GM12864 (cell line): ENCODE results near the gene SOX30.

Experiments used
- DNase-seq: peaks from one replicate; pipeline ENCODE4 v3.0.0-alpha.2; 2011; ENCODE audit warnings: low read depth
- H3K4me3 ChIP-seq: 2 replicates; pipeline ENCODE4 v1.5.1; 2011; ENCODE audit warnings: mild to moderate bottlenecking, low read depth, low read length, control low read depth
- CTCF ChIP-seq: IDR thresholded peaks from 2 replicates; pipeline ENCODE4 v1.5.1; 2011; ENCODE audit warnings: low read depth, mild to moderate bottlenecking, moderate library complexity, low read length, control low read depth, inconsistent platforms; ENCODE audit errors: missing control alignments

Gene SOX30

DNA sequence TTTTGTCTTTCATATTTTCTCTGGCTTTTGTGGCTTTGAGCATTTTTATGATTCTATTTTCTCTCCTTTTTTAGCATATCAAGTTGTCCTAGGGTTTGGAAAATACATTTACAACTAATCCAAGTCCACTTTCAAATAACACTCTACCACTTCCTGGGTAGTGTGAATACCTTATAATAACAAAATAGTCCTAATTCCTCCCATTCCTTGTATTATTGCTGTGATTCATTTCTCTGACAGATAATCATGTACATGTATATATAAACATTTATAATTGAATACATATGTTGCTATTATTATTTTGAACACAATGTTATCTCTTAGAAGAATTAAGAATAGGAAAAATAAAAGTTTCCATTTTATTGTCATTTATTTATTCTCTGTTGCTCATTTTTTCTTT lies 61.8 kb downstream of the SOX30 start:
- no peak overlapping the region for H3K4me3 ChIP-seq
- TF ChIP-seq CTCF = no peak
- no peak for DNase-seq

- TF ChIP-seq CTCF = no peak
- DNase-seq = no peak
- H3K4me3 ChIP-seq = no peak overlapping the region
Measured at GRCh38 chr5:157584628-157585027, 67.6 kb downstream of the SOX30 start.

DNA sequence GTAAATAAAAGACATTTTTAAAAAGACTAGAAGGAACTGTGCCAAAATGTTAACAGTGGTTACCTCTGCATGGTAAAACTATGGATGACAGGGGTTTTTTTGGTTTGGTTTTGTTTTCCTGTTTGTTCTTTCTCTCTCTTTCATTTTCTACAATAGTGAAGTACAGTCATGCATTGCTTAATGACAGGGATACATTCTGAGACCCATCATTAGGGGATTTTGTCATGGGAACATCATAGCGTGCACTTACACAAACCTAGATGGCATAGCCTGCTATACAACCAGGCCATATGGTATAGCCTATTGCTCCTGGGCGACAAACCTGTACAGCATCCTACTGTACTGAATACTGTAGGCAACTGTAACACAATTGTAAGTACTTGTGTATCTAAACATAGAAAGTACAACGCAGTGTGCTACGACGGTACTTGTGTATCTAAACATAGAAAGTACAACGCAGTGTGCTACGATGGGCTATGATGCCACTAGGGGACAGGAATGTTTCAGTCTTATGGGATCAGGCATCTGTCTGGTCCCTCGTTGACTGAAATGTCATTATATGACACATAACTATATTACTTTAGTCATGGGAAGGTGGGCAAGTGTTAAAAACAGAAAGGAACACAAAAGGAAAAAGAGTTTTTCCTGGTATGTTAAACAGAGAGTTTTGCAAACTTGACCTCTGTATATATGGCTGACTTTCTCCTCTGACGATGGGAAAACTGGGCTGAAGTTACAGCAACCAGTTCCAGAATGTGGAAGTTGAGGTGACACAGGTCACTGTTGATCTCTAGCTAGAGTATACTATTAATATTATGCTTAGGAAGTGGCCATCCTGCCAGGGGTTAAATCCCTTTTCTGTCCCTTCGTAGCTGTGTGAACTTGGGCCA lies 69.3 kb downstream of the SOX30 start:
- no peak for DNase-seq
- no peak for TF ChIP-seq CTCF
- no peak overlapping the region for H3K4me3 ChIP-seq

DNA sequence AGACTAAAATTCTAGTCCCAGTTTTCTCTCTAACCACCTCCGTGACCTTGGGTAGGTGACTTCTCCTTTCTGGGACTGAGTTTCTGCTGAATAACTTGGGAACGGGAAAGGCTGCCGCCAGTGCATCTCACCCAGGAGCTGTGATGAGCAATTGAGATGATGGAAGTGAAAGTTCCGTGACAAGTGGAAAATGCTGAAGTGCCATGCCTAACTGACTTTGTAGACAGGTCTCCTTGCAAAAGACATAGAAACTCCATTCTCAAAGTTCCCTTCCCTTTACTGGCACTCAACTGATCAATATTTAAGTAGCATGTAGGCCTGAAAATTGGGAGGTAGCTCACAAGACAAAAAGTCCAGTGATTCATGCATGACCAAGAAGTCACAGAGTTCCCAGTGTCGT lies 70.3 kb downstream of the SOX30 start:
- no peak for TF ChIP-seq CTCF
- no peak overlapping the region for H3K4me3 ChIP-seq
- DNase-seq = no peak

GRCh38 chr5:157578079-157578780 lies 74.0 kb downstream of the SOX30 start:
- DNase-seq = no peak
- no peak overlapping the region for H3K4me3 ChIP-seq
- TF ChIP-seq CTCF = no peak

DNA sequence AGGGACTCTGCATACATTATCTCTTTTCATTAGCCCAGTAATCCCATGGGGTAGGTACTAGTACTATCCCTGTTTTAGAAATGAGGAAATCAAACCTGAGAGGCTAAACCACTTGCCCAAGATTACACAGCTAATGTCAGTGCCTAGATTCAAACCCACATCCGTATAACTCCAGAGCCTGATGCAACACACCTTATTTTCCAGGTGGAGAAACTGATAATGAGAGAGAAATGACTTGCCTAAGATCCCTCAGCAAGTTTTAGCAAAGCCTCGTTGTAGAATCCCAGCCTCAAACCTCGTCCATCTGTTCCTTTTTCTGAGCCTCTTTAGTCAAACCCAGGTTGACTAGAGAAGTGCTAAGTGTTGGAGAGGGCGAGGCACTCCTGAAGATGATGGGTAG lies 75.6 kb downstream of the SOX30 start:
- DNase-seq = no peak
- no peak overlapping the region for H3K4me3 ChIP-seq
- TF ChIP-seq CTCF = no peak
